DND-41 (cell line): ENCODE data around the gene RAD9B.
A peak's percentile ranks its signal among the peaks of the same experiment; 100 is the strongest.

Experiments used
- ATAC-seq: fragments of 200-7000 bp; cut with Tn5 transposase; 3 replicates; pipeline ENCODE4 v1.9.1; 2021; ENCODE audit warnings: low read depth; ENCODE audit not compliant: insufficient read depth
- DNase-seq: peaks from one replicate; pipeline ENCODE4 v3.0.0-alpha.2; 2020
- H2AFZ ChIP-seq: 2 replicates; pipeline ENCODE4 v1.6.0; 2012; ENCODE audit warnings: low read depth, low read length
- H3K27ac ChIP-seq: 2 replicates; pipeline ENCODE4 v1.5.1; 2012; ENCODE audit warnings: low read length, inconsistent platforms
- H3K27me3 ChIP-seq: fragments of 200-600 bp; sonication (generic); 2 replicates; pipeline ENCODE4 v1.6.0; 2012; ENCODE audit warnings: low read length, mild to moderate bottlenecking, inconsistent platforms; ENCODE audit not compliant: insufficient read depth, poor library complexity
- H3K36me3 ChIP-seq: 2 replicates; pipeline ENCODE4 v1.5.1; 2012; ENCODE audit warnings: low read length, inconsistent platforms; ENCODE audit not compliant: insufficient read depth
- H3K4me1 ChIP-seq: 2 replicates; pipeline ENCODE4 v1.5.1; 2012; ENCODE audit warnings: mild to moderate bottlenecking, low read length; ENCODE audit not compliant: insufficient read depth
- H3K4me2 ChIP-seq: 2 replicates; pipeline ENCODE4 v1.6.0; 2012; ENCODE audit warnings: mild to moderate bottlenecking, moderate library complexity, low read length, inconsistent platforms; ENCODE audit not compliant: insufficient read depth
- H3K4me3 ChIP-seq, 2 experiments: fragments of 200-600 bp in 1 of 2; shearing (Covaris generic) in 1 of 2; 2 replicates each; pipeline ENCODE4 v1.5.1; 2012 to 2016; ENCODE audit warnings: inconsistent platforms in 2 of 2, low read length in 2 of 2, mild to moderate bottlenecking in 2 of 2, low read depth in 1 of 2, moderate library complexity in 1 of 2
- H3K79me2 ChIP-seq: 2 replicates; pipeline ENCODE4 v1.6.0; 2012; ENCODE audit warnings: low read length, inconsistent platforms; ENCODE audit not compliant: insufficient read depth
- H3K9ac ChIP-seq: 2 replicates; pipeline ENCODE4 v1.6.0; 2012; ENCODE audit warnings: low read depth, mild to moderate bottlenecking, inconsistent platforms, low read length, moderate library complexity
- H3K9me3 ChIP-seq: 2 replicates; pipeline ENCODE4 v1.5.1; 2012; ENCODE audit warnings: low read length, moderate library complexity, mild to moderate bottlenecking, inconsistent platforms; ENCODE audit not compliant: insufficient read depth, severe bottlenecking
- H4K20me1 ChIP-seq: 2 replicates; pipeline ENCODE4 v1.6.0; 2012; ENCODE audit warnings: low read length; ENCODE audit not compliant: insufficient read depth
- EZH2 ChIP-seq: IDR thresholded peaks from 3 replicates; pipeline ENCODE4 v1.6.1; 2012; ENCODE audit warnings: borderline replicate concordance, low read depth, mild to moderate bottlenecking, moderate library complexity, low read length, inconsistent platforms; ENCODE audit not compliant: severe bottlenecking
- TF ChIP-seq, protein P1 (sequence below): IDR thresholded peaks from 2 replicates; pipeline ENCODE4 v1.5.1; 2012; ENCODE audit warnings: borderline replicate concordance, low read length, moderate library complexity, mild to moderate bottlenecking; ENCODE audit not compliant: poor library complexity, severe bottlenecking; ENCODE audit errors: extremely low read depth

Gene RAD9B

DNA sequence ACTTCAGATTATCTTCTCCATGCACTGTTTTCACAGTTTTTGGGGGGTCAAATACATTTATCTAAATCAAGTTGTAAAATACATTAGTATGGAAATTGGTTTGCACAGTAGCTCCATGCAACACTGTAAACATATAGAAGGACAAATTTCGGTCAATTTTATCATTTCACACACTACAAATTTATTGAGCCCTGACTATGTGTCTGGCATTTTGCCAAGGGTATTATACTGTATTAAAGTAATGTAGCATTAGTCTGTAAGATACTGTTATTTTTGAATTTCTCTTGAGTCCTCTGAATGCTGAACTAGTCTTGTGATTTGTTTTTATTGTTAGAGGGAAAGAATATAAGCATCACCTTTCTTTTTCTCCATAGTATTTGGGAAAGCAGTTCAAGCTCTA, 1.3 kb downstream of the RAD9B start:
- no peaks in the 10 kb centered on the region for H3K9me3 ChIP-seq
- H3K4me2 ChIP-seq = no peak overlapping the region
- no peaks in the 10 kb centered on the region for H3K27me3 ChIP-seq
- TF ChIP-seq, protein P1, sequence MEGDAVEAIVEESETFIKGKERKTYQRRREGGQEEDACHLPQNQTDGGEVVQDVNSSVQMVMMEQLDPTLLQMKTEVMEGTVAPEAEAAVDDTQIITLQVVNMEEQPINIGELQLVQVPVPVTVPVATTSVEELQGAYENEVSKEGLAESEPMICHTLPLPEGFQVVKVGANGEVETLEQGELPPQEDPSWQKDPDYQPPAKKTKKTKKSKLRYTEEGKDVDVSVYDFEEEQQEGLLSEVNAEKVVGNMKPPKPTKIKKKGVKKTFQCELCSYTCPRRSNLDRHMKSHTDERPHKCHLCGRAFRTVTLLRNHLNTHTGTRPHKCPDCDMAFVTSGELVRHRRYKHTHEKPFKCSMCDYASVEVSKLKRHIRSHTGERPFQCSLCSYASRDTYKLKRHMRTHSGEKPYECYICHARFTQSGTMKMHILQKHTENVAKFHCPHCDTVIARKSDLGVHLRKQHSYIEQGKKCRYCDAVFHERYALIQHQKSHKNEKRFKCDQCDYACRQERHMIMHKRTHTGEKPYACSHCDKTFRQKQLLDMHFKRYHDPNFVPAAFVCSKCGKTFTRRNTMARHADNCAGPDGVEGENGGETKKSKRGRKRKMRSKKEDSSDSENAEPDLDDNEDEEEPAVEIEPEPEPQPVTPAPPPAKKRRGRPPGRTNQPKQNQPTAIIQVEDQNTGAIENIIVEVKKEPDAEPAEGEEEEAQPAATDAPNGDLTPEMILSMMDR = no peak
- no peak for TF ChIP-seq EZH2
- ATAC-seq (no peak), DNase-seq (no peak)
- no peak overlapping the region for H3K27ac ChIP-seq
- no peaks in the 10 kb centered on the region for H4K20me1 ChIP-seq
- H2AFZ ChIP-seq = peak overlapping the region; percentile 91; the same call in 1 of the 2 replicates
- H3K9ac ChIP-seq = no peak overlapping the region
- peaks cover 14% of the 10 kb centered on the region for H3K36me3 ChIP-seq
- H3K4me1 ChIP-seq = peaks cover 35% of the 10 kb centered on the region
- H3K79me2 ChIP-seq = peaks cover 35% of the 10 kb centered on the region
- H3K4me3 ChIP-seq = no peak overlapping the region

DNA sequence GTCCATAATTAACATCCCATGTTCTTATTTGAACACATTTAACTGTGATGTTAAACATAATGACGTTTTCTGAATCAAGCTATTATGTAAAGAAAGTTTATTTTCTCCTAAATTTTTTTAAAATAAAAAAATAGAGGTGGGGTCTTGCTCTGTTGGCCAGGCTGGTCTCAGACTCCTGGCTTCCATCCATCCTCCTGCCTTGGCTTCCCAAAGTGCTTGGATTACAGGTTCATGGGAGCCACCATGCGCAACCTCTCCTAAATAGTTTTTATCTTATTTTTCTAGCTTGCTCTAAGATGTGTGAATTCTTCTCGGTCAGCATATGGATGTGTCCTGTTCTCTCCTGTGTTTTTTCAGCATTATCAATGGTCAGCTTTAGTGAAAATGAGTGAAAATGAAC, 3.2 kb downstream of the RAD9B start:
- H3K4me3 ChIP-seq = no peak overlapping the region
- no peak for TF ChIP-seq EZH2
- TF ChIP-seq, protein P1 = no peak
- DNase-seq (no peak), ATAC-seq (no peak)
- H3K4me1 ChIP-seq = peaks cover 18% of the 10 kb centered on the region
- H4K20me1 ChIP-seq = no peaks in the 10 kb centered on the region
- no peaks in the 10 kb centered on the region for H3K27me3 ChIP-seq
- H3K79me2 ChIP-seq = peaks cover 16% of the 10 kb centered on the region
- no peak overlapping the region for H3K9ac ChIP-seq
- H3K36me3 ChIP-seq = peaks cover under 1% of the 10 kb centered on the region; the same call in 1 of the 2 replicates
- no peaks in the 10 kb centered on the region for H3K9me3 ChIP-seq
- no peak overlapping the region for H3K4me2 ChIP-seq
- H3K27ac ChIP-seq = no peak overlapping the region
- no peak overlapping the region for H2AFZ ChIP-seq

DNA sequence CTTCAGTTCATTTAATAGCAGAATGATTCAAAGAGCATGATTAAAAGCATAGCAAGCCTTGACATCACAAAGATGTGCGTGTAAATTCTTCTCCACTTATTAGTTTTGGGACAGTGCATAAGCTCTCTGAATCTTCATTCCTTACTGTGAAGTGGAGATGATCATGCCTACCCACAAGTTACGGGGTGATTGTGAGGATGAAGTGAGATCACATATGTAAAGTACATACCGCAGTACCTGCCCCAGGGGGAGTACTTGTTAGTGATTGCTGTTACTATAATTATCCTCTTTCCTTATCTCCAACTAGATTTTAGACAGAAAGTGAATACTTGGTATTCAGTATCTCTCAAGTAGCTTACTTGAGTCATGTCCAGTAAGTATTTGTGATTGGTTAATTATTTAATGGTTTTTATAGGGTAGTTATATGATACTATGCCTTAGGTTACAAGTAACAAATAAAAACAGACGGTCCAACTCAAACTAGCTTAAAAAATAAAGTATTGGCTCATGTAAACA, 6.0 kb downstream of the RAD9B start:
- no peaks in the 10 kb centered on the region for H3K4me1 ChIP-seq
- H3K9me3 ChIP-seq = no peaks in the 10 kb centered on the region
- H3K27ac ChIP-seq = no peak overlapping the region
- ATAC-seq (no peak), DNase-seq (no peak)
- no peaks in the 10 kb centered on the region for H3K27me3 ChIP-seq
- H3K4me2 ChIP-seq = no peak overlapping the region
- no peak overlapping the region for H3K9ac ChIP-seq
- H3K79me2 ChIP-seq = no peaks in the 10 kb centered on the region
- no peaks in the 10 kb centered on the region for H3K36me3 ChIP-seq
- TF ChIP-seq, protein P1 = no peak
- no peak for TF ChIP-seq EZH2
- no peak overlapping the region for H3K4me3 ChIP-seq
- no peak overlapping the region for H2AFZ ChIP-seq
- H4K20me1 ChIP-seq = no peaks in the 10 kb centered on the region

DNA sequence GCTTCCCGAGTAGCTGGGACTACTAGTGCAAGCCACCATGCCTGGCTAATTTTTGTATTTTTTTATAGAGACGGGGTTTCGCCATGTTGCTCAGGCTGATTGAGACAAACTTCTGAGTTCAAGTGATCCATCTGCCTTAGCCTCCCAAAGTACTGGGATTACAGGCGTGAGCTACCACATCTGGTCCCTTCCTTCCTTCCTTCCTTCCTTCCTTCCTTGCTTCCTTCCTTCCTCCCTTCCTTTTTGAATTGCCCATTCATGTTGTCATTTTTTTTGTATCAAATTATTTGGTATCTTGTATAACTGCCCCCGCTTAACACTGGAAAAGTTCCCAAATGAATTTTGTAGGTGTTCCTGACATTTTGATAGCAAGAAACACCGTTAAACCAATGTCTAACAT, 11.7 kb downstream of the RAD9B start:
- Histone ChIP-seq H3K79me2 (no peaks in the 10 kb centered on the region), H3K9me3 (no peaks in the 10 kb centered on the region), H3K4me1 (no peaks in the 10 kb centered on the region), H3K27me3 (no peaks in the 10 kb centered on the region), H3K27ac (no peak overlapping the region), H2AFZ (no peak overlapping the region), H3K36me3 (no peaks in the 10 kb centered on the region), H3K4me3 (no peak overlapping the region), H3K9ac (no peak overlapping the region), H3K4me2 (no peak overlapping the region), H4K20me1 (no peaks in the 10 kb centered on the region)
- DNase-seq (no peak), ATAC-seq (no peak)
- TF ChIP-seq, protein P1 = no peak
- no peak for TF ChIP-seq EZH2
